ENCODE results near the gene RERE.

DNA sequence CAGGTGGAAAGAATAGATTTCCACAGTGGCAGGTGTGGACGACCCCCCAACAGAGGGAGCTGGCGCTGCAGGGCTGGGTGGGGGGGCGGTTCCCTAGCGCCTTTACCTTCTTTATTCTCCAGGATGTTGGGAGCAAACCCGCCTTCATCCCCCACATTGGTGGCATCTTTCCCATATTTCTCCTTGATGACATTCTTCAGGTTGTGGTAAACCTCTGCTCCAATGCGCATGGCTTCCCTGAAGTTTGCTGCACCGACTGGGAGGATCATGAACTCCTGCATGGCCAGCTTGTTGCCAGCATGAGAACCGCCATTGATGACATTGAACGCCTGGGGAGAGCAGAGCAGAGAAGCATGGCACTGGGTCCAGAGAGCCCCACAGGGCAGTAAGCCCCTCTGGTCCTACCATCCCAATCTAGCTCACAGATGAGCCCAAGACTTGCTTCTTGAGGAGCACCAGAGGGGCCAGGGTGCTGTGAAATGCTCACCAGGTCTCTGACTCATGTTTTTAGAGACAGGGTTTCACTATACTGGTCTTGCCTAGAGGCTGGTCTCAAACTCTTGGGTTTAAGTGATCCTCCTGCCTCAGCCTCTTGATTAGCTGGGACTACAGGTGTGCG is 48.8 kb upstream of the RERE start:
- TF ChIP-seq, protein P1, sequence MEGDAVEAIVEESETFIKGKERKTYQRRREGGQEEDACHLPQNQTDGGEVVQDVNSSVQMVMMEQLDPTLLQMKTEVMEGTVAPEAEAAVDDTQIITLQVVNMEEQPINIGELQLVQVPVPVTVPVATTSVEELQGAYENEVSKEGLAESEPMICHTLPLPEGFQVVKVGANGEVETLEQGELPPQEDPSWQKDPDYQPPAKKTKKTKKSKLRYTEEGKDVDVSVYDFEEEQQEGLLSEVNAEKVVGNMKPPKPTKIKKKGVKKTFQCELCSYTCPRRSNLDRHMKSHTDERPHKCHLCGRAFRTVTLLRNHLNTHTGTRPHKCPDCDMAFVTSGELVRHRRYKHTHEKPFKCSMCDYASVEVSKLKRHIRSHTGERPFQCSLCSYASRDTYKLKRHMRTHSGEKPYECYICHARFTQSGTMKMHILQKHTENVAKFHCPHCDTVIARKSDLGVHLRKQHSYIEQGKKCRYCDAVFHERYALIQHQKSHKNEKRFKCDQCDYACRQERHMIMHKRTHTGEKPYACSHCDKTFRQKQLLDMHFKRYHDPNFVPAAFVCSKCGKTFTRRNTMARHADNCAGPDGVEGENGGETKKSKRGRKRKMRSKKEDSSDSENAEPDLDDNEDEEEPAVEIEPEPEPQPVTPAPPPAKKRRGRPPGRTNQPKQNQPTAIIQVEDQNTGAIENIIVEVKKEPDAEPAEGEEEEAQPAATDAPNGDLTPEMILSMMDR (conservative IDR thresholded peaks at IDR 0.05 in 1 of 2, IDR thresholded peaks at IDR 0.05 in 1 of 2; ENCODE audit: extremely low read depth in 1 of 2, insufficient read depth in 1 of 2, low read depth in 1 of 2, low read length in 2 of 2) = no peak
- TF ChIP-seq EZH2 (IDR thresholded peaks at IDR 0.05; ENCODE audit: borderline replicate concordance, low read length) = no peak
